NCI-H524 (cell line): ENCODE results near the gene PRAME.
"Not testable (repeated sequence)": the region's sequence is repeated elsewhere in the genome, so short reads cannot be mapped to it uniquely, and the experiment has no call there.

Experiments
- DNase-seq, 2 experiments: peaks; one replicate each; lab custom pipeline; 2025; lab: John Stamatoyannopoulos, UW

PRAME gene, protein sequence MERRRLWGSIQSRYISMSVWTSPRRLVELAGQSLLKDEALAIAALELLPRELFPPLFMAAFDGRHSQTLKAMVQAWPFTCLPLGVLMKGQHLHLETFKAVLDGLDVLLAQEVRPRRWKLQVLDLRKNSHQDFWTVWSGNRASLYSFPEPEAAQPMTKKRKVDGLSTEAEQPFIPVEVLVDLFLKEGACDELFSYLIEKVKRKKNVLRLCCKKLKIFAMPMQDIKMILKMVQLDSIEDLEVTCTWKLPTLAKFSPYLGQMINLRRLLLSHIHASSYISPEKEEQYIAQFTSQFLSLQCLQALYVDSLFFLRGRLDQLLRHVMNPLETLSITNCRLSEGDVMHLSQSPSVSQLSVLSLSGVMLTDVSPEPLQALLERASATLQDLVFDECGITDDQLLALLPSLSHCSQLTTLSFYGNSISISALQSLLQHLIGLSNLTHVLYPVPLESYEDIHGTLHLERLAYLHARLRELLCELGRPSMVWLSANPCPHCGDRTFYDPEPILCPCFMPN

DNA sequence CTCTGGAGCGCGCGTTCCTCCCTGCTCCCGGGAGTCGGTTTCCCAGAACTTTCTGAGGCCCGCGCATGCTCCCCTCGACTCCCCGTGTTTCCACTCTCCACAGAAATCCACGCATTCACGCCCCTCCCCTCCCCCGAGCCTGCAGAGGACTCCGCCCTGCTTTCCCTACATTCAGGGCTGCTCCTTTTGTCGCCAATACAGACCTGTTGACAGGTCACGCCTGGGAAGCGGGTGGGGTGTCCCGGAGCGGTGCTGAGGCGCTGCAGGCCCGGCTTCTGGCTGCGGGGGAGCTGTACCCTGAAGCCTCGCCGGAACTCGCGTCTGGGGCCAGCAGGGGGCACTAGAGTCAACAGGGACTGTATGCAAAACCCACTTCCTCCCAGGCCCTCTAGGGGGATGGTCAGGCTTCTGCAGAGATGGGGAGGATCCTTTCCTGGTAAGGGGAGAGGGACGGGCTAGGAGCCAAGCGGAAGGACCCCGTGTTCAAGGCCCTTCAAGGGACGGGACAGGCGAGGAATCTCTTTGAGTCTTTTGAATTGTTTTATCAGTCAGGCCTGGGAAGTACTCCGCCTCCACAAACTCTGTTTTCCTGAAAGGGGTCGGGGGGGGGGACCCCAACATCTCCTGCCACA lies at the start of gene PRAME:
Gene PRAME, minus strand, starts transcription at position 294 of the 632 bp plus-strand sequence. CDS start 2,433 bp downstream, outside the sequence.
- peak; percentile 36 to 83 for DNase-seq

DNA sequence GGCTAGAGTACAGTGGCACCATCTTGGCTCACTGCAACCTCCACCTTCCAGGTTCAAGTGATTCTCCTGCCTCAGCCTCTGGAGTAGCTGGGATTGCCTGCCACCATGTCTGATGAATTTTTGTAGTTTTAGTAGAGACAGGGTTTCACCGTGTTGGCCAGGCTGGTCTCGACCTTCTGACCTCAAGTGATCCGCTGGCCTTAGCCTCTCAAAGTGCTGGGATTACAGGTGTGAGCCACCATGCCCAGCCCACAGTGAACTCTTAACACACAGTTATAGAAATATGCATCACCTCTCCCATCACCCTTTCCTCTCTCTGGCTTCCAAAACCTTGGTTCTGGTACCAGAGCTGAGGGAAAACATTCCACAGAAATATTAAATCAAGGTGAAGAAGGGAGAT lies 49.0 kb upstream of the PRAME start:
- not testable (repeated sequence) for DNase-seq

DNA sequence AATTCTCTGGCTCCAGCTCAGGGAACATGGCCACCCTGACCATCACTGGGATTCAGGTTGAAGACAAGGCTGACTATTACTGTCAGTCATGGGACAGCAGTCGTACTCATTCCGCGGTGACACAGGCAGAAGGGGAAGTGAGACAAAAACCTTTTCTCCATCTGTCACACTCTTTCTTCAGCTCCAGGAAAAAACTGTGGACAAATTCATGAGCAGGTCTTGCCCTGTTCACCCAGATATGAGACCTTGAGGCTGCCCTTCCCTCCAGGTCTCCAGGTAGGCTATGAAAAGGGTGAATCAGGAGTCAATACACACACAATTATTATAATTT lies 46.0 kb upstream of the PRAME start:
- DNase-seq = peak in 1 of 2 experiments; percentile 27

DNA sequence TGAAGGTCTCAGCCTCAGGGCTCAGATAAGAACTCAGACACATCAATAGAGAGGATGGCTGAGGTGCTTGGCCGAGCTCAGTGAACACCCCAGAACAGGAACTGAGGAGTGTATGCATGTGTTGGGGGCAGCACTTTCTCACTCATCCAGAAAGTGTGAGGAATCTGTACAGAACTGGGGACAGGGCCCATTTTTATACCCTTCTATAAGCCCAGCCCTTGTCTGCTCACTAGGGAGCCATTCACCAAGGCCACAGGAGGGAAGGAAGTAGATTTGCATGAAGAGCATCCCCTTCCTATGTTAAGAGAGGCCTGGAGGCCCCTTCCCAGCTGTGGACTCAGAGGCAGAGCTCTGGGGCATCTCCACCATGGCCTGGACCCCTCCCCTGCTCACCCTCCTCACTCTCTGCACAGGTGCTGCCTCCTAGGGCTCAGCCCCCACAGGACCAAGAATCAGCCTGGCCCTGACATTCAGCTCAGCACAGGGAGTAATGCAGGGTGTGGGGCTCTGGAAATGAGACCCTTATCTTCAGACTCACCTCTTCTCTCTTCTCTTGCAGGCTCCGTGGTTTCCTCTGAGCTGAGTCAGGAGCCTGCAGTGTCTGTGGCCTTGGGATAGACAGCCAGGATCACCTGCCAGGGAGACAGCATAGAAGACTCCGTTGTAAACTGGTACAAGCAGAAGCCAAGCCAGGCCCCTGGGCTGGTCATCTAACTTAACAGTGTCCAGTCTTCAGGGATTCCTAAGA lies 45.4 kb upstream of the PRAME start:
- no peak for DNase-seq

DNA sequence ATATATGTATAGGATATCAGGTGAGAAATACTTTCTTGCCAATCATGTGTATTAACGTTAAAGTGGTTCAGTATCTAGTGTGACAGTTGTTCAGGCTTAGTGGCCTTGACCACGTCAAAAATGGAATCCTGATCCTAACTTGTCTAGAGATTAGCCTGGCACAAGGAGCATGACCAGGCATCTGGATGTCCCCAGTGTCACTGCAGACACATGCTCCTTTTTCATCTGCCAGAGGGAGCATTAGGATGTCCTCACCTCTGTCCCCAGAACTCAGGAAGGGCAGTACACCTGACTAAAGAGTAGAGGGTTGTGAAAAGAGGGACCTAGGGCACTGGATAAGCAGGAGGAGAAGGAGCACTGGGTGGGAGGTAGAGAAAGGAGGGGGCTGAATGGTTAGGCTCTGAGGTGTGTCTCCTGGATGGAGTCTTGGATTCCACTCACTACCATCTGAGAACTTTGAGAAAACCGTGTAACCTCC lies 44.4 kb upstream of the PRAME start:
- DNase-seq = no peak

DNA sequence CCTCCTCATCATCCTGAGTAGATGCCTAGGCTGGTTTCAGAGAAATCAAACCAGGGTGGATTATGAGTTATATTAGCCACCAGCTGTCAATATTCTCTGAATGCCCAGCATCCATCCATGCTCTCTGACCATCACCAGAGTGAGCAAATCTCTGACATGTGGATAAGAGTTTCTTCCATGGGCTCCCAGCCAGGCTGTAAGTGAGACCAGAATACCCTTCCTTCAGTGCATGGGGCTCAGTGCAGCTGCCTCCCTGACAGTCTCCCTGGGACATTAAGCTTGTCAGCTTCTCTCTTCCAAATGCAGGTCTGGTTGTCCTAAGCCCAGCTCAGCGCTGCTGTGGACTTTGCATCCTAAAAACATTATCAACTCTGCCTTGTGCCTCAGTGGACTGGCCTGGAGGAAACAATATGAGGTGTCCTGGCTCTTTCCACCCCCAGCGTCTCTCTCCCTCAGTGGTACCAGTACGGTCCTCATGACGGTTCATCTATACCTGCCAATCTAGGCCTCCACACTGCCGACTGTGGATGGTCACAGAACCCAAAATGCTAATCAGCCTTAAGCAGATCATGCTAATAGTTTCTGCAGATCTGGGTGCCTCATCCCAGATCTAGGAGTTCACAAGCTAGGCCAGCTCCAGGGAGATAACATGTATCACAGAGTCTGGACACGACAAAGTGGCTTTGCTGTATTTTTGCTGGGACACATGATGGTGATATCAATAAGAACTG lies 41.6 kb upstream of the PRAME start:
- peak in 1 of 2 experiments; percentile 70 for DNase-seq

DNA sequence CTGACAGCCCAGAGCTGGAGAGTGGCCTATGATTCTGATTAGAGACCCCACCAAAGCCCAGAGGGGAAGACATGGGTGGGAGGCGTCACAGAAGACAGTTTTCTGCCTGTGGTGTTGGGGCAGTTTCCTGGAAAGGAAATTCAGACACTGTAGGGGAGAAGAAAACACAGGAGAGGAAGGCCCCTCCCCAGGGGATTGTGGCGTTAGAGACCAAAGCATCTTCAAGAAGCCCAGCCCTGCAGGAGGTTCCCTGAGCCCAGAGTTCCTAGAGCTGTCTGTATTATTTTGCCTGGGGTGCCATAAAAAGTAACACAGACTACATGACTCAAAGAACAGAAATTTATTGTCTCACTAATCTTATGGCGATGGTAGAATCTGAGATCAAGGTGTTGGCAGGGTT lies 40.2 kb upstream of the PRAME start:
- DNase-seq = no peak

DNA sequence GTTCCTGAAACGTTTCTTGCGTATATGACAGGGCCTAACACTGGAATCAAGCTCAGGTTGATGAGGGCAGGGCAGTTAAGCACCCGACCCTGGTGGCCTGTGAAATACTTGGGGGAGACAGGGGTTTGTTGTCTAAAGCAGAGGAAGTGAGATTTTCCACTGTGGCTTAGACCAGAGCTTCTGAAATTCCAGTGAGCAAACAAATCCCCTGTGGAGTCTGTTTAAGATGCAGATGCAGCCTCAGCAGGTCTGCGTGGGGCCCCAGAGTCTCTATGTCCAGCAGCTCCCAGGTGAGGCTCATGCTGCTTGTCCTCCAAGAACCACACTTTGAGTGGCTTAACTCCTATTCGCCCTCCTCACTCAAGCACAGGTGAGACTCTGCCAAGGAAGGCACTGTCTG lies 39.1 kb upstream of the PRAME start:
- no peak for DNase-seq

DNA sequence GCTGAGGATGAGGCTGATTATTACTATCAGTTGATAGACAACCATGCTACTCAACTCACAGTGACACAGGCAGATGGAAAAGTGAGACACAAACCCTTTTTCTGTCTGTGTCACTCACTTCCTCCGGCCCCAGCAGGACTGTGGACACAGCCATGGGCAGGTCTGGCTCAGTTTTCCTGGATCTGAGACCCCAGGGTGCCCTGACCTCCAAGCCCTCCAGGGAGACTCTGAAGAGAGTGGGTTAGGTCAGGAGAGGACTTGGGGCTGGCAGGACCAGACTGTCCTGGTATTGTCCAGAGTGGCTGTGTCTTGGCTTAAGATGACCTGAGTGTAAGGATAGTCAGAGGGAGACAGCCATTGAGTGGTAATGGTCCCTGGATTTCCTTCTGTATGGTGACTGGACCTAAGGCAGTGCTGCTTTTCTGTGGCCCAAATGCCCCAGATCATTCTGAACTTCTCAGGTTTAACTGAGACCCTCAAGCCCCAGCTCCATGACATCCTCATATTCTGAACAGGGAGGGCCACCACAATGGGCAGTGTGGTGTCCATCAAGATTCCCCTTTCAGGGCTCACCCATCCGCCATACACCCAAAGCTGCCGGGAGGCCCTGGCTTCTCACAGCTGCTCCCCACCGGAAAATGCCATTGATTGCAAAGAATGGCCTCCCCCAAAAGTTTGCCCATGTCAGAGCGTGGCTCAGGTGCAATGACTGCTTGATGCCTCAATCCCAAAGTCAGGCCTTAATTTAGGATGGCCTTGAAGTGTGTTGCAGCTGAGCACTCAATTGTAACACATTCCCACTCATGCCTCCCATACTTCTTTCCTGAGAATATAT lies 36.2 kb upstream of the PRAME start:
- no peak for DNase-seq

DNA sequence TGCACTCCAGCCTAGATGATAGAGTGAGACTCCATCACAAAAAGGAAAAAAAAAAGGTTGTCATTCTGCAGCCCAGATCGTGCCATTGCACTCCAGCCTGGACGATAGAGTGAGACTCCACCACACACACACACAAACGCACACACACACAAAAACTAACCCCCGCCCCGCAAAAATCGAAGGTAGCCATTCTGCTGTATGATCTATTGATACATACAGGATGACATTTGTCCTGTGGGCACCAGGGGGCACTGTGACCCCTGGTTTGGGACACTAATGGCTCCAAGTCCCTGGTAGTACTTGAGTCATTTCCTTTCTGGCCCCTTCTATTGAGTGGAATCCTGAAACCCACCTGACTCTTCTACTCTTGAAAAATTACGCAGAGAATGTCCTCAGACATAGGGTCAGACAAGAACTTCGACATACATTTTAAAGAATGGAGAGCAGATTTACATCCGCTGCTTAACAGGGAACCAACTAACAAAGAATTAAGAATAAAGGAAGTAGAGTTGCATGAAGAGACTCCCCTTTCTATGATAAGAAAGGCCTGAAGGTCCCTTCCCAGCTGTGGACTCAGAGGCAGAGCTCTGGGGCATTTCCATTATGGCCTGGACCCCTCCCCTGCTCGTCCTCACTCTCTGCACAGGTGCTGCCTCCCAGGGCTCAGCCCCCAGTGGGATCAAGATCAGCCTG lies 35.0 kb upstream of the PRAME start:
- DNase-seq = peak in 1 of 2 experiments; percentile 79

DNA sequence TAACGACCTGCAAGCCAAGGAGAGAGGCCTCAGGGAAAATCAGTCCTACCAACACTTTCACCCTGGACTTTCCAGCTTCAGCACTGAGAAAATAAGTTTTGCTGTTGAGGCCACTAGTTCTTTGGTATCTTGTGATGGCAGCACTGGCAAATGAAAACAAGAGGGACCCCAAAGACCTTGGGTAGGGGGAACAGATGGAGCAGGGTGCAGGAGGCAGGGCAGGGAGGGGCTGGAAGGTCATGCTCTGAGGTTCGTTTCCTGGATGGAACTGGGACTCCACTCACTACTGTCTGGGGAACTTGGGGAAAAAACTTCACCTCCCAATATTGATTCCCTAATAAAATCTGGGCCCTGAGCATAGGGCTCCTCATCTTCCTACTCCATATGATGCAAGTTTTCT lies 34.2 kb upstream of the PRAME start:
- no peak for DNase-seq

DNA sequence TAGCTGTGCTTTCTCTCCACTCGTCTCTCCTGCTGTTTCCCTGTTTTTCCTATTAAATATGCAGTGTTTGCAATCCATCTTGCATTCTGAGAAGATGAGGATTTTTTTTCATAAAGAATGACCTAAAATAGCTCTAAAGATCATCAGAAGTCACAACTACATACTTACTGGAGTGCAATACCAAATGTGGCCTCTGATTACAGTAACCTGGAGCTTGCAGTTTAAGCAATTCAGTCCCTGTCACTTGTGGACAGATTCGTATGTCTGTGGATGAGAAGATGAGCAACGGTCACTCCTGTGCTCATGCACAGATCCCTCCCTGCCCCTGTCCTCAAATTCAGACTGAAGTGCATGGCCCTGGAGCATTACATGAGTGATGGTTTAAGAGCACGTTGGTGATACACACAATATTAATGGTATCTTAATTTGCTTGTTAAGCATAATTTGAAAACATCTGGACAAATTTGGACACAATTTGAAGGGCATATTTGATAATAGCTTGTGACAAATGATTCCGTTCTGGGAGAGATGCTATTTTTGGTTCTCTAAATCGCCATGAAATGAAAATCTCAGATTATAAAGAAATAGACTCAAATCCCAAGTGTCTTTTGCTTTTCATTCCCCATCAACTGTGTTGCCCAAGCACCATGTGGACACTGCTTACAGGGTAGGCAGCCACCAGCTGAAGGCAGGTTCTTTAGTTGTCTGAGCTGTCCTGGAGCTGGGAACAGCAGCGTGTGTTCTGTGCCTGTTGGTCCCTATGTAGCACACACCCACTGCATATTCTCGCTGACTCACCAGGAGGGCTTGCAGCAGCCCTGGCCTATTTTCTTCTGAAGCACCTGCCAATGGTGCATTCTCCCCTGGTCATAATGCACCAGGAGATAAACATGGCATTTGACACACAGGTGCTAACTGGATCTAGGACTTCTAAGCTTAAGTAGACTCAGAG lies 32.6 kb upstream of the PRAME start:
- DNase-seq = no peak

DNA sequence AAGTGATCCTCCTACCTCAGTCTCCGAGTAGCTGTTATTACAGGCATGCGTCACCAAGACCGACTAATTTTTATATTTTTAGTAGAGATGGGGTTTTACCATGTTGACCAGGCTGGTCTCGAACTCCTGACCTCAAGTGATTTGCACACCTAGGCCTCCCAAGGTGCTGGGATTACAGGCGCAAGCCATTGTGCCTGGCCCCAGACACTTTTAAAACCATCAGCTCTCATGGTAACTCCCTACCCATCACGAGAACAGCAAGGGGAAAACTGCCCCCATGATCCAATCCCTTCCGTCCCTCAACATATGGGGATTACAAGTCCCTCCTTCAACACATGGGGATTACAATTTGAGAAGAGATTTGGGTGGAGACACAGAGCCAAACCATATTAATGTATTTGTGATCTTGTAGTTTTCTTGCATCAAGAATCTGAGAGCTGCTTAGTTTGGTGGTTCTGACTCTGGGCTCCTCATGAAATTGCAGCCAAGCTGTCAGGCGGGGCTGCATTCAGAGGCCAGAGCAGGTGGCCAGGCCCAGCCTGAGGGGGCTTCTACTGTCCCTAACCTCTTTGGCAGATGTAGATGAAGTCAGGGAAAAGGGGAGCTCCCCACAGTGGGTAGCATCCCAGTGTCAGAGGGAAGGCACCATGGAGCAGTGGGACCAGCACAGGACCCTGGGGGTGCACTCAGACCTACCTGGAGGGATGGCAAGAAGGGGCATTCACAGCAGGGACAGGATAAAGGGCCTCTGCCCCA lies 31.2 kb upstream of the PRAME start:
- DNase-seq = peak; percentile 75 to 91

DNA sequence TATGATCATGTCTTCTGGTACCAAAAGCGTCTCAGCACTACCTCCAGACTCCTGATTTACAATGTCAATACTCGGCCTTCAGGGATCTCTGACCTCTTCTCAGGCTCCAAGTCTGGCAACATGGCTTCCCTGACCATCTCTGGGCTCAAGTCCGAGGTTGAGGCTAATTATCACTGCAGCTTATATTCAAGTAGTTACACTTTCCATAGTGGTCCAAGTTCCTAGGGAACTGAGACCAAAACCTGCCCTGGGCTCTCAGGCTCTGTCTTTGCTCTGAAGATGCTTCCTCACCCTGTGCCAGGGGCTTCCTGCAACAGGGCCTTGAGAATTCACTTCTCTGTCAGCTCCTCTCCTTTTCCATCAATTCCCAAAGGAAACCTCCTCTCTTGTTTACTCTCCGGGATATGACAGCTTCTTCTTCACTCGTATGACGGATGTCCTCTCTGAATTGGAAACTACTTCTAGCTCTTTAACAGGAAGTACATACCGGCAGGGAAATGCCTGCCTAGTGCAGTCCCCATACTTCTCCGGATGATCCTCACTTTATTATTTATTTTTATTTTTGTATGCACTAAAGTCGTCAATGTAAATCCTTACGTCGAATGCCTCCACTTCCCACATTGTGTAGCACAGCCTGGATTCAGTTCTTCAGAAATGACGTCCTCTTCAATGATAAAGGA lies 29.6 kb upstream of the PRAME start:
- DNase-seq = no peak

DNA sequence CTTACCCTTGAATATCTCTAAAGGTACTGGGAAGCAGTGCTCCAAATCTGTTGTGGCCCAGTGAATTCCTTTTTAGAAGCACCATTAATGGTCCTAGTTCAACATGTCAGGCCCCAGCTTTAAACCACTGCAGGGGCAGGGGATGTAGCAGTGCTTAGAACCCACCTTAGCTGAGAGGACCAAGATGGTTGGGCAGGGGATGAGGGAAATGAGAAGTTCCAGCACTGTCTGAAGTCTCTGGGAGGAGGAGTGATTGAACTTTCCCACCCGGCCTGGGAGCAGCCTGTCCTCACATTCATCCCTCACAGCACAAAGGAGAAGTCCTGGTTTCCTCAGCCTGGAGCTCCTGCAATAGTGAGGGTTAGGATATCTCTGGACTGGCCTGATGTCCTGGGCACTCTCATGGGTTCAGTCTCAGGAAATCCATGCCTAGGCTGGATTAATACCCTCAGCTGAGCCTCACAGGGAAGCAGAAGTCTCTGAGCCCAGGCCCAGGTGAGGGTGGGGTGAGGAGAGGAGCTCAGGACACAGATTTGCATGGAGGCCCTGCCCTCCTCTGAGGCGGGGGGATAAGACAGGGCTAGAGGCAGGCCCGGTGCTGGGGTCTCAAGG lies 28.6 kb upstream of the PRAME start:
- DNase-seq = no peak

DNA sequence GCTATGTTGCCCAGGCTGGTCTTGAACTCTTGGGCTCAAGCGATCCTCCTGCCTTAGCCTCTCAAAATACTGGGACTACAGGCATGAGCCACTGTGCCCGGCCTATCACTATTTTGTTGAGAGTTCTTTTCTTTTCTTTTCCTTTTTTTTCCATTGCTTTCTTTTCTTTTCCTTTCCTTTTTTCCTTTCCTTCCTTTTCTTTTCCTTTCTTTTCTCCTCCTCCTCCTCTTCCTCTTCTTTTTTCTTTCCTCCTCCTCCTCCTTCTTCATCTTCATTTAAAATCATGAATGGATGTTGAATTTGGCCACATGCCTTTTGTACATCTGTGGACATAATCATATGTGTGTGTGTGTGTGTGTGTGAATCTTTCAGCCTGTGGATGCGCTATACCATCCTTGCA lies 25.7 kb upstream of the PRAME start:
- DNase-seq = peak in 1 of 2 experiments; percentile 22

DNA sequence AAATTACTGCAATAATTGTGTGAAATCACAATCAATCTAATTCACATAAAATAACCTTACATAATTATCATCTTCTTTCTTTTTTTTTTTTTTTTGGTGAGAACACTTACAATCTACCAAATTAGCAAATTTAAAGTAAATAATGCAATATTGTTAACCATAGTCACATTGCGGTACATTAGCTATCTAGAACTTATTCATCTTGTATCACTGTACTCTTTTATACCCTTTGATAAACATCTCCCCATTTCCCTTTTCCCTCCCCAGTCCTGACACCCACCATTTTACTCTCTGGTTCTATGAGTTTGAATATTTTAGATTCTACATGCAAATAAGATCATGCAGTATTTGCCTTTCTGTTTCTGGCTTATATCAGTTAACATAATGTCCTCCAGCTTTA lies 24.0 kb upstream of the PRAME start:
- DNase-seq = no peak
